Vagina (tissue), 2 donors: ENCODE data around the gene ABL1. TPM values are rescaled to one million over a fixed set of nuclear protein-coding genes. Genes with fewer than 3 reads are reported as not detected.

Experiments
- DNase-seq, 2 donors: peaks; one replicate each; pipeline ENCODE4 v3.0.0-alpha.2; 2017; ENCODE audit errors: extremely low spot score in 2 of 2
- H3K27ac ChIP-seq: fragments of 200-600 bp; sonication (generic); one replicate; pipeline ENCODE4 v1.5.1; 2019
- H3K27me3 ChIP-seq: fragments of 200-600 bp; sonication (generic); one replicate; pipeline ENCODE4 v1.5.1; 2019
- H3K36me3 ChIP-seq, 2 donors: fragments of 200-600 bp; sonication (generic); one replicate each; pipeline ENCODE4 v1.5.1; 2017 to 2019
- H3K4me1 ChIP-seq: fragments of 200-600 bp; sonication (generic); one replicate; pipeline ENCODE4 v1.5.1; 2019
- H3K4me3 ChIP-seq, 2 donors: fragments of 200-600 bp; sonication (generic); 1 replicate in 1 of 2; 2 replicates in 1 of 2; pipeline ENCODE4 v1.5.1; 2016 to 2019
- H3K9me3 ChIP-seq: fragments of 200-600 bp; sonication (generic); one replicate; pipeline ENCODE4 v1.5.1; 2019
- CTCF ChIP-seq, 3 experiments: fragments of 450-650 bp in 2 of 3; fragments of 200-600 bp in 1 of 3; sonication (generic) in 1 of 3; IDR thresholded peaks; one replicate each; pipeline ENCODE4 v1.5.1; 2017 to 2019; ENCODE audit warnings: antibody characterized with exemption in 3 of 3, mild to moderate bottlenecking in 2 of 3, moderate library complexity in 2 of 3
- POLR2A ChIP-seq, 2 donors: fragments of 450-650 bp; IDR thresholded peaks; one replicate each; pipeline ENCODE4 v1.6.1; 2017; ENCODE audit warnings: antibody characterized with exemption in 2 of 2, mild to moderate bottlenecking in 2 of 2, moderate library complexity in 2 of 2
- POLR2AphosphoS5 ChIP-seq, 2 donors: sonication (generic); formaldehyde crosslinking; IDR thresholded peaks; one replicate each; pipeline ENCODE4 v1.9.0; 2017; ENCODE audit warnings: antibody characterized with exemption in 2 of 2, mild to moderate bottlenecking in 2 of 2, low read depth in 1 of 2; ENCODE audit not compliant: insufficient read depth in 1 of 2
- intact Hi-C: fragments of 100-400 bp; cut with DNase I; formaldehyde crosslinking; loops from one replicate; pipeline ENCODE4 v1.15.1; 2023
- total RNA-seq: library from RNA; depleted of rRNA; stranded (reverse); fragments of >200 nt; gene quantifications from one replicate; pipeline ENCODE4 v1.2.3, GENCODE V29; 2016

The ABL1 gene
- total RNA-seq, 1 donor from 2014 or later, result 68.5 TPM

- H3K4me1 ChIP-seq, result peaks cover 13% of the 10 kb centered on the region
- TF ChIP-seq CTCF (IDR thresholded peaks at IDR 0.05), result no peak
- H3K9me3 ChIP-seq, result no peaks in the 10 kb centered on the region
- H3K4me3 ChIP-seq, result no peak overlapping the region
- intact Hi-C loops, result no loop called here
- no peak overlapping the region for H3K27ac ChIP-seq
- H3K36me3 ChIP-seq, result no peaks in the 10 kb centered on the region
- no peak for DNase-seq
- H3K27me3 ChIP-seq, result peaks cover 6% of the 10 kb centered on the region
Measured at GRCh38 chr9:130930132-130930803, 95.2 kb downstream of the ABL1 start.

- intact Hi-C loops, result no loop called here
- Histone ChIP-seq H3K4me3 (no peak overlapping the region), H3K9me3 (no peaks in the 10 kb centered on the region), H3K27me3 (peaks cover 6% of the 10 kb centered on the region), H3K27ac (no peak overlapping the region), H3K36me3 (no peaks in the 10 kb centered on the region), H3K4me1 (peaks cover 13% of the 10 kb centered on the region)
- no peak for DNase-seq
- TF ChIP-seq POLR2A (IDR thresholded peaks at IDR 0.05), result no peak
Measured at GRCh38 chr9:130930804-130931349, 95.8 kb downstream of the ABL1 start.

- Histone ChIP-seq H3K4me1 (peaks cover 13% of the 10 kb centered on the region), H3K27me3 (peaks cover 6% of the 10 kb centered on the region), H3K4me3 (no peak overlapping the region), H3K36me3 (no peaks in the 10 kb centered on the region), H3K27ac (no peak overlapping the region), H3K9me3 (no peaks in the 10 kb centered on the region)
- TF ChIP-seq POLR2A (IDR thresholded peaks at IDR 0.05) (no peak), POLR2AphosphoS5 (IDR thresholded peaks at IDR 0.05; ENCODE audit: insufficient read depth in 1 of 2, low read depth in 1 of 2) (no peak)
- no peak for DNase-seq
- intact Hi-C loops, result no loop called here
Measured at GRCh38 chr9:130931508-130932254, 96.6 kb downstream of the ABL1 start.

GRCh38 chr9:130932255-130933079 is 97.4 kb downstream of the ABL1 start:
- H3K27me3 ChIP-seq, result peaks cover 7% of the 10 kb centered on the region
- intact Hi-C loops, result no loop called here
- TF ChIP-seq POLR2AphosphoS5 (IDR thresholded peaks at IDR 0.05; ENCODE audit: insufficient read depth in 1 of 2, low read depth in 1 of 2), result no peak
- no peak for TF ChIP-seq CTCF (IDR thresholded peaks at IDR 0.05)
- TF ChIP-seq POLR2A (IDR thresholded peaks at IDR 0.05), result no peak
- H3K36me3 ChIP-seq, result no peaks in the 10 kb centered on the region
- no peaks in the 10 kb centered on the region for H3K9me3 ChIP-seq
- no peak overlapping the region for H3K27ac ChIP-seq
- H3K4me3 ChIP-seq, result no peak overlapping the region
- DNase-seq, result no peak
- peaks cover 13% of the 10 kb centered on the region for H3K4me1 ChIP-seq

GRCh38 chr9:130933114-130934046 is 98.3 kb downstream of the ABL1 start:
- H3K4me1 ChIP-seq, result peaks cover 18% of the 10 kb centered on the region
- no peak for DNase-seq
- H3K9me3 ChIP-seq, result no peaks in the 10 kb centered on the region
- peaks cover 15% of the 10 kb centered on the region for H3K27me3 ChIP-seq
- no peaks in the 10 kb centered on the region for H3K36me3 ChIP-seq
- H3K27ac ChIP-seq, result no peak overlapping the region
- TF ChIP-seq POLR2AphosphoS5 (IDR thresholded peaks at IDR 0.05; ENCODE audit: insufficient read depth in 1 of 2, low read depth in 1 of 2) (no peak), POLR2A (IDR thresholded peaks at IDR 0.05) (no peak), CTCF (IDR thresholded peaks at IDR 0.05) (no peak)
- intact Hi-C loops, result no loop called here
- H3K4me3 ChIP-seq, result no peak overlapping the region
